ENCODE measurements around the gene ARSI.
"Not testable (repeated sequence)": the region's sequence is repeated elsewhere in the genome, so short reads cannot be mapped to it uniquely, and the experiment has no call there.

Gene ARSI

GRCh38 chr5:150251504-150251903 lies 51.2 kb downstream of the ARSI start:
- H3K27me3 ChIP-seq (replicated peaks), result no peaks in the 10 kb centered on the region
- no peak for DNase-seq
- no peak overlapping the region for H3K27ac ChIP-seq
- in situ Hi-C loops (cut with HindIII; ENCODE audit: low pct_ligation_motif_present, low sequenced_read_pairs), result no loop called here
- H3K4me3 ChIP-seq (ENCODE audit: low read depth, low read length), result no peak overlapping the region
- TF ChIP-seq CTCF (IDR thresholded peaks at IDR 0.05; ENCODE audit: low read depth, low read length, missing control alignments), result no peak
- no peaks in the 10 kb centered on the region for H3K36me3 ChIP-seq (replicated peaks)

- Histone ChIP-seq H3K4me3 (ENCODE audit: low read depth, low read length) (no peak overlapping the region), H3K27me3 (replicated peaks) (no peaks in the 10 kb centered on the region), H3K36me3 (replicated peaks) (no peaks in the 10 kb centered on the region), H3K27ac (no peak overlapping the region)
- in situ Hi-C loops (cut with HindIII; ENCODE audit: low pct_ligation_motif_present, low sequenced_read_pairs), result no loop called here
- no peak for DNase-seq
- no peak for TF ChIP-seq CTCF (IDR thresholded peaks at IDR 0.05; ENCODE audit: low read depth, low read length, missing control alignments)
Observed at GRCh38 chr5:150249744-150250143, 53.0 kb downstream of the ARSI start.

GRCh38 chr5:150248946-150249345 lies 53.8 kb downstream of the ARSI start:
- no peaks in the 10 kb centered on the region for H3K27me3 ChIP-seq (replicated peaks)
- H3K4me3 ChIP-seq (ENCODE audit: low read depth, low read length), result no peak overlapping the region
- no peak for DNase-seq
- in situ Hi-C loops (cut with HindIII; ENCODE audit: low pct_ligation_motif_present, low sequenced_read_pairs), result no loop called here
- TF ChIP-seq CTCF (IDR thresholded peaks at IDR 0.05; ENCODE audit: low read depth, low read length, missing control alignments), result no peak
- H3K27ac ChIP-seq, result no peak overlapping the region
- no peaks in the 10 kb centered on the region for H3K36me3 ChIP-seq (replicated peaks)

GRCh38 chr5:150248493-150248892 lies 54.2 kb downstream of the ARSI start:
- H3K27ac ChIP-seq; in situ Hi-C loops (cut with HindIII; ENCODE audit: low pct_ligation_motif_present, low sequenced_read_pairs); H3K27me3 ChIP-seq (replicated peaks); H3K4me3 ChIP-seq (ENCODE audit: low read depth, low read length); DNase-seq; H3K36me3 ChIP-seq (replicated peaks): not testable (repeated sequence)

GRCh38 chr5:150247726-150248125 lies 55.0 kb downstream of the ARSI start:
- no peak overlapping the region for H3K27ac ChIP-seq
- no peaks in the 10 kb centered on the region for H3K27me3 ChIP-seq (replicated peaks)
- TF ChIP-seq CTCF (IDR thresholded peaks at IDR 0.05; ENCODE audit: low read depth, low read length, missing control alignments), result no peak
- no peak for DNase-seq
- no peaks in the 10 kb centered on the region for H3K36me3 ChIP-seq (replicated peaks)
- in situ Hi-C loops (cut with HindIII; ENCODE audit: low pct_ligation_motif_present, low sequenced_read_pairs), result no loop called here
- no peak overlapping the region for H3K4me3 ChIP-seq (ENCODE audit: low read depth, low read length)

- TF ChIP-seq CTCF (IDR thresholded peaks at IDR 0.05; ENCODE audit: low read depth, low read length, missing control alignments), result no peak
- DNase-seq, result no peak
- Histone ChIP-seq H3K27me3 (replicated peaks) (no peaks in the 10 kb centered on the region), H3K27ac (no peak overlapping the region), H3K36me3 (replicated peaks) (no peaks in the 10 kb centered on the region), H3K4me3 (ENCODE audit: low read depth, low read length) (no peak overlapping the region)
- in situ Hi-C loops (cut with HindIII; ENCODE audit: low pct_ligation_motif_present, low sequenced_read_pairs), result no loop called here
Observed at GRCh38 chr5:150246835-150247234, 55.9 kb downstream of the ARSI start.
